ENCODE measurements around the gene SLC39A13.

DNA sequence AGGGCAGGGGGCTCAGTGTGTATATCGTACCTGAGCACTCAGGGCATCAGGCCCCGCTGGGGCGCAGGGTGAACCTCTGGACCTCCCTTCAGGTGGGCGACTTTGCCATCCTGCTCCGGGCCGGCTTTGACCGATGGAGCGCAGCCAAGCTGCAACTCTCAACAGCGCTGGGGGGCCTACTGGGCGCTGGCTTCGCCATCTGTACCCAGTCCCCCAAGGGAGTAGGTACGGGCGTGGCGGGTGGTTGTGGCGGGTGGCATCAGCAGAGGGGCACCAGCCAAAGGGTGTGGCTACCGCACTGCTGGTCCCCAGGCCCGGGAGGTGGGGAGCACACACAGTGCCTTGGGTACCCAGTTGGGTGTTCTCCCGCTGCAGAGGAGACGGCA is 6.3 kb downstream of the SLC39A13 start:
- TF ChIP-seq POLR2A (IDR thresholded peaks at IDR 0.05; ENCODE audit: low read depth, low read length), result no peak
- TF ChIP-seq, protein P1, sequence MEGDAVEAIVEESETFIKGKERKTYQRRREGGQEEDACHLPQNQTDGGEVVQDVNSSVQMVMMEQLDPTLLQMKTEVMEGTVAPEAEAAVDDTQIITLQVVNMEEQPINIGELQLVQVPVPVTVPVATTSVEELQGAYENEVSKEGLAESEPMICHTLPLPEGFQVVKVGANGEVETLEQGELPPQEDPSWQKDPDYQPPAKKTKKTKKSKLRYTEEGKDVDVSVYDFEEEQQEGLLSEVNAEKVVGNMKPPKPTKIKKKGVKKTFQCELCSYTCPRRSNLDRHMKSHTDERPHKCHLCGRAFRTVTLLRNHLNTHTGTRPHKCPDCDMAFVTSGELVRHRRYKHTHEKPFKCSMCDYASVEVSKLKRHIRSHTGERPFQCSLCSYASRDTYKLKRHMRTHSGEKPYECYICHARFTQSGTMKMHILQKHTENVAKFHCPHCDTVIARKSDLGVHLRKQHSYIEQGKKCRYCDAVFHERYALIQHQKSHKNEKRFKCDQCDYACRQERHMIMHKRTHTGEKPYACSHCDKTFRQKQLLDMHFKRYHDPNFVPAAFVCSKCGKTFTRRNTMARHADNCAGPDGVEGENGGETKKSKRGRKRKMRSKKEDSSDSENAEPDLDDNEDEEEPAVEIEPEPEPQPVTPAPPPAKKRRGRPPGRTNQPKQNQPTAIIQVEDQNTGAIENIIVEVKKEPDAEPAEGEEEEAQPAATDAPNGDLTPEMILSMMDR (conservative IDR thresholded peaks at IDR 0.05; ENCODE audit: low read depth, low read length), result no peak
- no peak for TF ChIP-seq MAZ (IDR thresholded peaks at IDR 0.05; ENCODE audit: borderline replicate concordance, low read depth, low read length)
- TF ChIP-seq RAD21 (IDR thresholded peaks at IDR 0.05; ENCODE audit: low read length), result no peak
- TF ChIP-seq MAFK (IDR thresholded peaks at IDR 0.05; ENCODE audit: low read depth, low read length), result no peak
- TF ChIP-seq, protein P2, sequence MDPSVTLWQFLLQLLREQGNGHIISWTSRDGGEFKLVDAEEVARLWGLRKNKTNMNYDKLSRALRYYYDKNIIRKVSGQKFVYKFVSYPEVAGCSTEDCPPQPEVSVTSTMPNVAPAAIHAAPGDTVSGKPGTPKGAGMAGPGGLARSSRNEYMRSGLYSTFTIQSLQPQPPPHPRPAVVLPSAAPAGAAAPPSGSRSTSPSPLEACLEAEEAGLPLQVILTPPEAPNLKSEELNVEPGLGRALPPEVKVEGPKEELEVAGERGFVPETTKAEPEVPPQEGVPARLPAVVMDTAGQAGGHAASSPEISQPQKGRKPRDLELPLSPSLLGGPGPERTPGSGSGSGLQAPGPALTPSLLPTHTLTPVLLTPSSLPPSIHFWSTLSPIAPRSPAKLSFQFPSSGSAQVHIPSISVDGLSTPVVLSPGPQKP (IDR thresholded peaks at IDR 0.05; ENCODE audit: borderline replicate concordance, low read depth, low read length), result no peak
- TF ChIP-seq RFX5 (IDR thresholded peaks at IDR 0.05; ENCODE audit: low read depth, low read length), result no peak
- no peak for TF ChIP-seq CEBPB (IDR thresholded peaks at IDR 0.05; ENCODE audit: low read depth, low read length)
- TF ChIP-seq RCOR1 (IDR thresholded peaks at IDR 0.05; ENCODE audit: insufficient replicate concordance, low read length), result no peak
- TF ChIP-seq MXI1 (IDR thresholded peaks at IDR 0.05; ENCODE audit: borderline replicate concordance, low read depth, low read length), result no peak
- TF ChIP-seq CHD1 (IDR thresholded peaks at IDR 0.05; ENCODE audit: low read depth, low read length), result no peak
- no peak for TF ChIP-seq SMC3 (IDR thresholded peaks at IDR 0.05; ENCODE audit: low read depth, low read length)

All from IMR-90 (cell line).